K562 (cell line): ENCODE measurements around the gene ASPA. TPM values are rescaled to one million over a fixed set of nuclear protein-coding genes. Genes with fewer than 3 reads are reported as not detected.

ENCODE experiments used
- ATAC-seq: fragments of 200-7000 bp; cut with Tn5 transposase; 3 replicates; pipeline ENCODE4 v1.9.1; 2020; ENCODE audit warnings: moderate library complexity
- BruUV-seq: library from RNA; stranded (reverse); fragments of 400-500 nt; replicated peaks from 2 replicates; lab custom pipeline; 2021; lab: Mats Ljungman, UMichigan
- CTCF ChIA-PET: fragments of 300-600 bp; formaldehyde crosslinking; extraction: SDS; loops from one replicate; lab custom pipeline; 2021; ENCODE audit warnings: low intra/inter-chr PET ratio; lab: Yijun Ruan, JAX
- POLR2A ChIA-PET: fragments of 300-600, 350-650 bp; sonication (Branson Sonifier 250); formaldehyde crosslinking; extraction: SDS; loops from one replicate; lab custom pipeline; 2021; ENCODE audit warnings: antibody characterized with exemption, inconsistent platforms; lab: Yijun Ruan, JAX
- DNase-seq, 4 experiments: peaks; one replicate each; pipeline versions ENCODE4 v3.0.0 to v3.0.0-alpha.2; 2011 to 2018; ENCODE audit warnings: low spot score in 3 of 4, mixed read lengths in 3 of 4; ENCODE audit errors: extremely low read depth in 1 of 4
- FAIRE-seq: peaks from 2 replicates; lab custom pipeline; 2011; peaks lifted over from hg19 to GRCh38; lab: Jason Lieb, UNC
- H2AFZ ChIP-seq: 2 replicates; pipeline ENCODE4 v1.6.0; 2011; ENCODE audit warnings: low read depth, low read length, control low read depth, inconsistent platforms
- H3K27ac ChIP-seq: fragments of 200-600 bp; 3 replicates; pipeline ENCODE4 v1.8.0; 2011; ENCODE audit warnings: low read depth, mild to moderate bottlenecking, control low read depth, inconsistent platforms, low read length, moderate library complexity, mixed read lengths; ENCODE audit errors: extremely low read depth
- H3K27me3 ChIP-seq, 2 experiments: fragments of 300-600 bp in 1 of 2; 2 replicates in 1 of 2; 3 replicates in 1 of 2; pipeline versions ENCODE4 v1.6.0 to v1.8.0; 2011; ENCODE audit warnings: inconsistent platforms in 2 of 2, low read length in 2 of 2, mild to moderate bottlenecking in 1 of 2, mixed read lengths in 1 of 2, moderate library complexity in 1 of 2; ENCODE audit not compliant: control insufficient read depth in 2 of 2, insufficient read depth in 2 of 2
- H3K36me3 ChIP-seq: fragments of 300-600 bp; 3 replicates; pipeline ENCODE4 v1.8.0; 2011; ENCODE audit warnings: mild to moderate bottlenecking, low read length, inconsistent platforms; ENCODE audit not compliant: control insufficient read depth, insufficient read depth
- H3K4me1 ChIP-seq, 2 experiments: fragments of 200-600 bp in 1 of 2; replicated peaks in 1 of 2; 2 replicates in 1 of 2; 3 replicates in 1 of 2; pipeline versions ENCODE4 v1.5.1 to v1.8.0; 2011; ENCODE audit warnings: inconsistent platforms in 2 of 2, low read length in 2 of 2, mild to moderate bottlenecking in 1 of 2, mixed read lengths in 1 of 2, moderate library complexity in 1 of 2; ENCODE audit not compliant: control insufficient read depth in 2 of 2, insufficient read depth in 2 of 2
- H3K4me2 ChIP-seq: 2 replicates; pipeline ENCODE4 v1.6.1; 2011; ENCODE audit warnings: low read length, control low read depth, inconsistent platforms, mixed read lengths; ENCODE audit not compliant: insufficient read depth
- H3K4me3 ChIP-seq: fragments of 200-600 bp; sonication (generic), shearing (Covaris generic); 2 replicates; pipeline ENCODE4 v1.5.1; 2016; ENCODE audit warnings: control low read depth, inconsistent platforms
- H3K79me2 ChIP-seq: fragments of 200-600 bp; 3 replicates; pipeline ENCODE4 v1.8.0; 2011; ENCODE audit warnings: low read length, inconsistent platforms; ENCODE audit not compliant: control insufficient read depth, insufficient read depth
- H3K9ac ChIP-seq, 2 experiments: 2 replicates each; pipeline versions ENCODE4 v1.6.0 to v1.6.1; 2011; ENCODE audit warnings: low read depth in 2 of 2, low read length in 2 of 2, control low read depth in 1 of 2, inconsistent platforms in 1 of 2, mild to moderate bottlenecking in 1 of 2, mixed read lengths in 1 of 2; ENCODE audit not compliant: insufficient read depth in 1 of 2
- H3K9me1 ChIP-seq: one replicate; pipeline ENCODE4 v1.6.0; 2011; ENCODE audit warnings: inconsistent platforms, mild to moderate bottlenecking, low read length, moderate library complexity; ENCODE audit not compliant: control insufficient read depth, insufficient read depth
- H3K9me3 ChIP-seq: replicated peaks from 2 replicates; pipeline ENCODE4 v1.5.1; 2011; ENCODE audit warnings: low read depth, low read length, inconsistent platforms; ENCODE audit not compliant: control insufficient read depth, insufficient read depth
- H4K20me1 ChIP-seq: replicated peaks from 2 replicates; pipeline ENCODE4 v1.6.1; 2011; ENCODE audit warnings: low read length, inconsistent platforms, mixed read lengths; ENCODE audit not compliant: control insufficient read depth, insufficient read depth
- ETV1 ChIP-seq: fragments of 450-650 bp; conservative IDR thresholded peaks from 2 replicates; pipeline ENCODE4 v1.6.1; 2016; ENCODE audit warnings: missing genetic modification characterization, control low read depth, low read depth, missing compliant biosample characterization
- HINFP ChIP-seq: fragments of 450-650 bp; conservative IDR thresholded peaks from 2 replicates; pipeline ENCODE4 v1.6.1; 2016; ENCODE audit warnings: missing genetic modification characterization, low read depth, mild to moderate bottlenecking, control low read depth, missing compliant biosample characterization
- MECOM ChIP-seq: fragments of 250-450 bp; sonication (Bioruptor Pico); IDR thresholded peaks from 2 replicates; pipeline ENCODE4 v1.8.0; 2022; ENCODE audit warnings: inconsistent platforms
- MTA3 ChIP-seq: fragments of 450-650 bp; formaldehyde crosslinking; IDR thresholded peaks from 2 replicates; pipeline ENCODE4 v1.6.1; 2017; ENCODE audit warnings: mild to moderate bottlenecking, borderline replicate concordance
- NKRF ChIP-seq: fragments of 450-650 bp; IDR thresholded peaks from 2 replicates; pipeline ENCODE4 v1.6.1; 2016; ENCODE audit warnings: borderline replicate concordance
- RCOR1 ChIP-seq, 2 experiments: IDR thresholded peaks; 2 replicates each; pipeline ENCODE4 v1.6.1; 2012; ENCODE audit warnings: low read depth in 2 of 2, low read length in 2 of 2, borderline replicate concordance in 1 of 2, improper control_type of control experiment in 1 of 2
- RERE ChIP-seq: sonication (generic); formaldehyde crosslinking; IDR thresholded peaks from 2 replicates; pipeline ENCODE4 v1.8.0; 2023; ENCODE audit warnings: missing genetic modification reagents, mild to moderate bottlenecking, borderline replicate concordance
- USF2 ChIP-seq: sonication (generic); formaldehyde crosslinking; IDR thresholded peaks from 2 replicates; pipeline ENCODE4 v1.5.0; 2020; ENCODE audit warnings: missing genetic modification reagents
- ZBTB17 ChIP-seq: fragments of 450-650 bp; formaldehyde crosslinking; IDR thresholded peaks from 2 replicates; pipeline ENCODE4 v1.4.0; 2020; ENCODE audit warnings: mild to moderate bottlenecking
- ZNF197 ChIP-seq: fragments of 200-800 bp; sonication (Bioruptor generic); IDR thresholded peaks from 2 replicates; pipeline ENCODE4 v1.6.1; 2016; ENCODE audit warnings: low read depth, missing genetic modification characterization, missing compliant biosample characterization
- WGBS: fragments of 100-300 bp; shearing (Covaris generic); methylation state at CpG from one replicate; pipeline ENCODE4 v1.1.6; 2016; ENCODE audit warnings: low coverage, mixed read lengths; ENCODE audit not compliant: insufficient coverage; ENCODE audit errors: missing lambda C conversion rate; 5-methylcytosine and 5-hydroxymethylcytosine counted together
- in situ Hi-C: fragments of 300-500 bp; cut with MboI; formaldehyde crosslinking; loops from 4 replicates; pipeline ENCODE4 v1.15.0; 2018; ENCODE audit warnings: inconsistent platforms, mixed read lengths
- intact Hi-C: fragments of 100-400 bp; cut with micrococcal nuclease; formaldehyde crosslinking; loops from 2 replicates; pipeline ENCODE4 v1.14.2; 2022
- polyA plus RNA-seq, 8 experiments: library from polyadenylated mRNA; depleted of rRNA in 4 of 8; stranded (reverse) in 5 of 8; unstranded in 3 of 8; fragments of >200 nt; fragmentation: Nextera tagmentation in 2 of 8; fragmentation: Illumina TruSeq in 1 of 8; extraction: Ambion mirVana in 2 of 8; extraction: Trizol in 1 of 8; gene quantifications; 2 replicates each; pipeline versions ENCODE4 v1.2.1 to v1.2.3, GENCODE V29; 2011 to 2014; ENCODE audit warnings: inconsistent platforms in 1 of 8, missing spikeins in 1 of 8
- total RNA-seq, 7 experiments: library from RNA; depleted of rRNA in 6 of 7; stranded (reverse); fragments of >200 nt in 6 of 7; fragmentation: Illumina TruSeq in 2 of 7; extraction: Trizol in 2 of 7; gene quantifications; 2 replicates each; pipeline versions ENCODE4 v1.2.1 to v1.2.3, GENCODE V29; 2011 to 2021; ENCODE audit warnings: low replicate concordance in 1 of 7

Gene ASPA
- total and polyA plus RNA-seq, 9 of the 15 experiments (the other 6 are each of a cell fraction or from before 2014, with no cell fraction given): not detected

- 2% methylated on average over 27 of the region's 32 CpGs for WGBS
- H3K4me1 ChIP-seq: no peaks in the 10 kb centered on the region
- ATAC-seq (no peak), FAIRE-seq (no peak), DNase-seq (no peak)
- H3K27ac ChIP-seq: no peak overlapping the region
- H3K9me3 ChIP-seq: no peaks in the 10 kb centered on the region
- no peaks in the 10 kb centered on the region for H3K79me2 ChIP-seq
- no peak overlapping the region; a peak in 1 of 4 replicates for H3K9ac ChIP-seq
- intact Hi-C loops: no loop called here
- H3K4me3 ChIP-seq: no peak overlapping the region
- no peaks in the 10 kb centered on the region for H3K9me1 ChIP-seq
- H3K36me3 ChIP-seq: no peaks in the 10 kb centered on the region
- POLR2A ChIA-PET: interaction anchor here (0.6 kb wide), 1 partner anchor 106 kb away, joined by 3 read pairs; the partner anchor contains the start of genes CTNS and SHPK
- no TSS peak for BruUV-seq
- peaks cover 16 to 69% of the 10 kb centered on the region in 2 experiments; a peak in 4 of 5 replicates for H3K27me3 ChIP-seq
- in situ Hi-C loops: no loop called here
- no peak overlapping the region for H2AFZ ChIP-seq
- TF ChIP-seq HINFP (tag) (no peak), ETV1 (tag) (no peak), ZBTB17 (CRISPR knock-in tag) (no peak), RERE (CRISPR knock-in tag) (no peak), USF2 (CRISPR knock-in tag) (no peak), NKRF (no peak), RCOR1 (IDR thresholded peaks at IDR 0.05; ENCODE audit: borderline replicate concordance in 1 of 2, low read depth in 2 of 2, low read length in 2 of 2) (no peak), MTA3 (no peak), ZNF197 (CRISPR knock-in tag) (no peak), MECOM (CRISPR knock-in tag) (no peak)
- TF ChIP-seq, all 486 proteins: peak for 0
- H3K4me2 ChIP-seq: no peak overlapping the region
- no peaks in the 10 kb centered on the region for H4K20me1 ChIP-seq
- CTCF ChIA-PET: no interaction called here
Observed at GRCh38 chr17:3529817-3530741, 54.3 kb downstream of the ASPA start.
